Subcutaneous abdominal adipose tissue (tissue), 5 donors: ENCODE data around the gene MPV17.
"Not testable (repeated sequence)": the region's sequence is repeated elsewhere in the genome, so short reads cannot be mapped to it uniquely, and the experiment has no call there.

Source experiments
- H3K27ac ChIP-seq: one replicate; pipeline ENCODE4 v1.7.0; 2013; ENCODE audit warnings: low read depth, mild to moderate bottlenecking, inconsistent platforms, low read length, moderate library complexity
- H3K27me3 ChIP-seq, 5 donors: one replicate each; pipeline ENCODE4 v1.7.0; 2013; ENCODE audit warnings: low read length in 5 of 5, inconsistent platforms in 1 of 5; ENCODE audit not compliant: control insufficient read depth in 5 of 5, insufficient read depth in 4 of 5
- H3K36me3 ChIP-seq, 5 donors: one replicate each; pipeline ENCODE4 v1.7.0; 2013; ENCODE audit warnings: low read length in 5 of 5; ENCODE audit not compliant: control insufficient read depth in 5 of 5, insufficient read depth in 5 of 5
- H3K4me1 ChIP-seq, 5 donors: one replicate each; pipeline ENCODE4 v1.7.0; 2013; ENCODE audit warnings: low read length in 5 of 5, mild to moderate bottlenecking in 3 of 5, moderate library complexity in 1 of 5; ENCODE audit not compliant: control insufficient read depth in 5 of 5, insufficient read depth in 5 of 5
- H3K4me3 ChIP-seq, 5 donors: one replicate each; pipeline ENCODE4 v1.7.0; 2013; ENCODE audit warnings: low read length in 5 of 5, low read depth in 1 of 5
- H3K9ac ChIP-seq, 5 donors: one replicate each; pipeline ENCODE4 v1.7.0; 2013; ENCODE audit warnings: low read length in 5 of 5, mild to moderate bottlenecking in 4 of 5, moderate library complexity in 3 of 5
- H3K9me3 ChIP-seq, 5 donors: one replicate each; pipeline ENCODE4 v1.7.0; 2013; ENCODE audit warnings: low read length in 5 of 5; ENCODE audit not compliant: control insufficient read depth in 5 of 5
- donor health status: healthy.
- donor health status: healthy.
- donor health status: healthy.
- donor health status: healthy.
- donor health status: healthy.

Gene MPV17

DNA sequence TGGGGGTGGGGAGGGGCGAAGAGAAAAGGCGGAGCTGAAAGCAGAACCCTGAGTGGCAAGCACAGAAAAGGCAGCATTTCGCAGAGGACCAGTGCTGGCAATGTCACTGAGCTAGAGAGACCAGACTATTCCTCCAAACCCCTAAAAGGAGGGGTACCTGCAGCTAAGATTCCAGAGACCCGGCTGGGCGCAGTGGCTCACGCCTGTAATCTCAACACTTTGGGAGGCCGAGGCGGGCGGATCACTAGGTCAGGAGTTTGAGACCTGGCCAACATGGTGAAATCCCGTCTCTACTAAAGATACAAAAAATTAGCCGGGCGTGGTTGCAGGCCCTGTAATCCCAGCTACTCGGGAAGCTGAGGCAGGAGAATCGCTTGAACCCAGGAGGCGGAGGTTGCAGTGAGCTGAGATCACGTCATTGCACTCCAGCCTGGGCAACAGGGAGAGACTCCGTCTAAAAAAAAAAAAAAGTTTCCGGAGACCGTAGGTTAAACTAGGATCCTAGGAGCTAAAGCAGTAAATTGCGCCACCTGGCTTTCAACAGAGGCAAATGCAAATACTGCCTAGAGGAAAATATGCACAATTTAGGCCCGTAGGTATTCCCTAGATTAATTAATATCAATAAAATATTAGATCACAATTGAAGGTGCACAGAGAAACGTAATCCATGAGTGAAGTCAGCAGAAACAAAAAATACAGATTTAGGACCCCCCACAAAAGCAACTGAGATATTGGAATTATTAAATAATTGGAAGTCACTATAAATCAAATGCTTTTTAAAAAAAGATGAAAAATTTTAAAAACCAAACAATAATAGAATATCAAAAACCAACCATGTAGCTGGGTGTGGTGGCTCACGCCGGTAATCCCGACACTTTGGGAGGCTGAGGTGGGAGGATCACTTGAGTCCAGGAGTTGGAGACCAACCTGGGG, 19.5 kb downstream of the MPV17 start:
- Histone ChIP-seq H3K27ac (no peak overlapping the region), H3K4me3 (peak overlapping the region; percentile 42 to 59 (median 55)), H3K27me3 (peaks cover 24 to 38% (median 34%) of the 10 kb centered on the region in 5 donors), H3K4me1 (peaks cover 1 to 28% (median 22%) of the 10 kb centered on the region in 5 donors), H3K9ac (peak overlapping the region in 4 of 5 donors; percentile 15 to 69 (median 58)), H3K9me3 (no peaks in the 10 kb centered on the region), H3K36me3 (no peaks in the 10 kb centered on the region)

DNA sequence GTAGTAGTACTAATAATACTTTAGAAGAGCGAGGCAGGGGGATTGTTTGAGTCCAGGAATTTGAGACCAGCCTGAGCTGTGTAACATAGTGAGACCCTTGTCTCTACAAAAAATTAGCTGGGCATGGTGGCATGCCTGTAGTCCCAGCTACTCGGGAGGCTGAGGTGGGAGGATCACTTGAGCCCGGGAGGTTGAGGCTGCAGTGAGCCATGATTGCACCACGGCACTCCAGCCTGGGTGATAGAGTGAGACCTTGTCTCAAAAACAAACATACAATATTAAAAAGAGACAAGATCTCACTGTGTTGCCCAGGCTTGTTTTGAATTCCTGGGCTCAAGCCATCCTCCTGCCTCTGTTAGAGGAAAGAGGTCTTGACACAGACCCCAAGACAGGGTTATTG, 22.3 kb downstream of the MPV17 start:
- H3K4me3 ChIP-seq, H3K9ac ChIP-seq, H3K9me3 ChIP-seq, H3K4me1 ChIP-seq, H3K36me3 ChIP-seq, H3K27ac ChIP-seq: not testable (repeated sequence)
- peaks cover 0 to 13% (median 9%) of the 10 kb centered on the region in 5 donors for H3K27me3 ChIP-seq

DNA sequence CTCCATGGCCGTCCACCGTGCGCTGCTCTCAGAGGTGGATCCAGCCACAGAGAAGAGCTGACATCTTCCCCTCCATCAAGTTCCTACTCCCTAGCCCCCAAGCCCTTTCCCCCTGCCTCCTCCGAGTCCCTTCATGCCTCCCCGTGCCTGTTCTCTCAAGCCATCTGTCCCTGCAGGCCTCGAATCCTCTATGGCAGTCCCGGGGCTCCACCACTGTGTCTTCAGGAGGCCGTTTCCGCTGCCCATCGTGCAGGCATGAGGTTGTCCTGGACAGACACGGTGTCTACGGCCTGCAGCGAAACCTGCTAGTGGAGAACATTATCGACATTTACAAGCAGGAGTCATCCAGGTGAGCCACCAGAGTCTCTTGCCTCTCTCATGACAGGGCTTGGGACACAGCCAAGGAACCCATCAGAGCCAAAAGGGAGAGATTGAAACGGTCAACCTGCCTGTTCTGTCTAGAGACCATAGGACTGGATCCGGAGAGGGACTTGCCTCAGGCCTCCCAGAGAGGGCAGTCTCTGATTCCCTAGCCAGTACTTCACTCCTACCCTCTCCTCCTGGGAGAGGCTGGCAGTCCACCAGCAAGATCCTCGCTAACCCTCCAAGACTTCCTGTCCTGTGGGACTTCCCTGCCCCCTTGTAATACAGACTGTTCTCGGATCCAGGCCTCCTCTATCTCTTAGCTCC, 24.4 kb downstream of the MPV17 start:
- no peak overlapping the region for H3K9ac ChIP-seq
- H3K4me3 ChIP-seq, result no peak overlapping the region
- no peaks in the 10 kb centered on the region for H3K36me3 ChIP-seq
- H3K27ac ChIP-seq, result no peak overlapping the region
- H3K27me3 ChIP-seq, result peaks cover 0 to 9% (median 5%) of the 10 kb centered on the region in 5 donors
- H3K4me1 ChIP-seq, result peaks cover 0 to 5% (median 4%) of the 10 kb centered on the region in 5 donors
- no peaks in the 10 kb centered on the region for H3K9me3 ChIP-seq

DNA sequence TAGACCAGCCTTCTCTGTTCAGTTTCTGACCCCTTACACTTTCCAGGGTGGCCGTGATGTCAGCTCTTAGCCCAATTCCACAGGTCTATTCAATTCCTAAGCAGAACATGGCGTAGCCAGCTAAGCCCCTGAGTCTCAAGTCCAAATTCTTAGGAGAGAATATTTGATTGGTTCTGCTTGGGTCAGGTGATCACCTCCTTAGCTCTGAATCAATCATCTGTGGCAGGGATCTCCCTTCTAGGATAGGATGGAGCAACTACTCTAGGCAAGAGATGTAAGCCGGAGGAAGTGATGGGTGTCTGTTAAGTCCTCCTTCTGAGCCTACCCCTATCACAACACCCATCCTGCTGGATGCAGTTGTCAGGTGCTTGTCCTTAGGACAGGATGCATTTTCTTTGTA, 25.7 kb downstream of the MPV17 start:
- Histone ChIP-seq H3K27me3 (peaks cover 0 to 9% (median 5%) of the 10 kb centered on the region in 5 donors), H3K9me3 (no peaks in the 10 kb centered on the region), H3K9ac (no peak overlapping the region), H3K4me1 (peaks cover 0 to 4% (median 0%) of the 10 kb centered on the region in 5 donors), H3K27ac (no peak overlapping the region), H3K36me3 (no peaks in the 10 kb centered on the region), H3K4me3 (no peak overlapping the region)

DNA sequence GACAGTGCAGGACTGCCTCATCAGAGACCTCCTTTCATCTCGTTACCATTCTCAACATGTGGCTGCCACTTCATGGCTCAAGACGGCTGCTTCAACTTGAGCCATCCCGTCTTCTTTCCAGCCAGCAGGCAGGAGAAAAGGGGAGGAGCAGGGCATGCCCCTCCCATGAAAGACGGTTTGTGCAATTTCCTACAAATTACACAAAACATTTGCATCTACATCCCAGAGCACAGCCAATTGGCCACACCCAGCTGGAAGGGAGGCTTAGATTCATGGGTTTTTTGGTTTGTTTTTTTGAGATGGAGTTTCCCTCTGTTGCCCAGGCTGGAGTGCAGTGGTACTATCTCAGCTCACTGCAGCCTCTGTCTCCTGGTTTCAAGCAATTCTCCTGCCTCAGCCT, 26.4 kb downstream of the MPV17 start:
- H3K27me3 ChIP-seq, result peaks cover 4 to 14% (median 10%) of the 10 kb centered on the region in 5 donors
- no peak overlapping the region for H3K27ac ChIP-seq
- H3K9ac ChIP-seq, result no peak overlapping the region
- no peak overlapping the region for H3K4me3 ChIP-seq
- peaks cover 0 to 4% (median 0%) of the 10 kb centered on the region in 5 donors for H3K4me1 ChIP-seq
- no peaks in the 10 kb centered on the region for H3K36me3 ChIP-seq
- no peaks in the 10 kb centered on the region for H3K9me3 ChIP-seq

- H3K4me1 ChIP-seq, result peaks cover 0 to 4% (median 0%) of the 10 kb centered on the region in 5 donors
- H3K4me3 ChIP-seq, result no peak overlapping the region
- H3K9ac ChIP-seq, result no peak overlapping the region
- no peak overlapping the region for H3K27ac ChIP-seq
- H3K9me3 ChIP-seq, result no peaks in the 10 kb centered on the region
- H3K36me3 ChIP-seq, result no peaks in the 10 kb centered on the region
- peaks cover 7 to 14% (median 11%) of the 10 kb centered on the region in 5 donors for H3K27me3 ChIP-seq
Measured at GRCh38 chr2:27294928-27295327, 28.0 kb downstream of the MPV17 start.

DNA sequence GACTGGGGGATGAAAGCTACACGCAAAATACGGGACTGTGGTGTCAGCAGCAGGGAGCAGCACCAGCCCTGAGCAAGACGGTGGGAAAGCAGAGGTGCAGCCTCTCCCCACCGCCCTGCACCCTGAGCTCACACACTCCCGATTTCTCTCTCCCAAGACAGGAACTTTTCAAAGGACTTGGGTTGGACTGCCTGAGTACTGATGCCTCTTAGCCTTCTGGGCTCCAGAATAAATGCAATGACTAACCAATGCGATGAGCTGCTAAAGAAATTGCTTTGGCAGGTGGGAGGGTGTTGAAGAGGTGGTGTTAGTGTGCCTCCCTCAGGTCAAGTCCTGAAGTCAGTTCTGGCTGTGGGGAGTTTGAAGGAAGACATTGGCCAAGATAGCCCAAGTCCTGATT, 31.0 kb downstream of the MPV17 start:
- H3K4me1 ChIP-seq, result peaks cover 0 to 8% (median 0%) of the 10 kb centered on the region in 5 donors
- H3K9me3 ChIP-seq, result no peaks in the 10 kb centered on the region
- no peaks in the 10 kb centered on the region for H3K36me3 ChIP-seq
- peaks cover 6 to 9% (median 7%) of the 10 kb centered on the region in 5 donors for H3K27me3 ChIP-seq
- H3K4me3 ChIP-seq, result no peak overlapping the region
- H3K27ac ChIP-seq, result no peak overlapping the region
- H3K9ac ChIP-seq, result no peak overlapping the region

GRCh38 chr2:27290549-27290948, 32.3 kb downstream of the MPV17 start:
- H3K36me3 ChIP-seq, result no peaks in the 10 kb centered on the region
- no peak overlapping the region for H3K4me3 ChIP-seq
- H3K27me3 ChIP-seq, result peaks cover 6 to 9% (median 7%) of the 10 kb centered on the region in 5 donors
- H3K4me1 ChIP-seq, result peaks cover 0 to 8% (median 0%) of the 10 kb centered on the region in 5 donors
- no peak overlapping the region for H3K27ac ChIP-seq
- H3K9me3 ChIP-seq, result no peaks in the 10 kb centered on the region
- H3K9ac ChIP-seq, result no peak overlapping the region

DNA sequence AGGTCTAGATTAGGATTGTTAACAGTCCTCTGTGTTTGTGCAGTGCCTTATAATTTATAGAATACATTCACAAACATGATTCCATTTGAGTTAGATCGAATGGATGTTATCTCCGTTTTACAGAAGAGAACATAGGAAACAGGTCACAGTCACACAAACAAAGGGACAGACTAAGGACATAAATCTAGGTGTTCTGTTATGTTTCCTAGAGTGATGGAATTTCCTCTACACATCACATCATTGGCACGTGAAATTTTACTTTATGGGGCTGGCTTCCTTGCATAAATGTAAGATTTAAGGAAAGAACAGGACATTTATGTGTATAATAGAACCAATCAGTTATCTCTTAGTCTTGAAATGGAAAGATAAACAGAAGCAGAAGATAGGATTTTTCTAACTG, 34.3 kb downstream of the MPV17 start:
- H3K4me1 ChIP-seq, result peaks cover 0 to 8% (median 0%) of the 10 kb centered on the region in 5 donors
- H3K27me3 ChIP-seq, result peaks cover 5 to 9% (median 7%) of the 10 kb centered on the region in 5 donors
- H3K9ac ChIP-seq, result no peak overlapping the region
- no peak overlapping the region for H3K4me3 ChIP-seq
- H3K36me3 ChIP-seq, result no peaks in the 10 kb centered on the region
- H3K9me3 ChIP-seq, result no peaks in the 10 kb centered on the region
- H3K27ac ChIP-seq, result no peak overlapping the region

DNA sequence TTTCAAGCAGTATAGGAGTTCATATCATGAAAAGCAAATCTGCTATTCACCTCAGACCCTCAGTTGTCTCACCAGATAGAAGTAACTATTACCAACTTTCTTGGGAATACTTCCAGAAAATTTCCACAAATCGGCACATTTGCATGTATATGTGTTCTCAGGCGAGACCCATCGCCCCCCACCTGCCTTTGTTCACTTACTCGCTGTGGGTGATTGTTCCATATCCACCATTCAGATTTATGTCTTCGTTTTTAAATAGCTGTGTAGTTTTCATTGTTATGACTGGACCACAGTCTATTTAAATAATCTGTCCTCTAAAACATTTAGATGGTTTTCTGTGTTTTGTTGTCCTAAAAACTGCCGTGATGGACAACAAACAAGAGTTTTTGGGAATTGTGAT, 37.4 kb downstream of the MPV17 start:
- H3K4me3 ChIP-seq, result no peak overlapping the region
- no peaks in the 10 kb centered on the region for H3K36me3 ChIP-seq
- peaks cover under 1 to 16% (median 8%) of the 10 kb centered on the region in 5 donors for H3K27me3 ChIP-seq
- H3K9ac ChIP-seq, result no peak overlapping the region
- H3K27ac ChIP-seq, result no peak overlapping the region
- H3K9me3 ChIP-seq, result no peaks in the 10 kb centered on the region
- H3K4me1 ChIP-seq, result peaks cover 0 to 4% (median 0%) of the 10 kb centered on the region in 5 donors
